Stimulated activated CD4-positive, alpha-beta T cell treated with anti-CD3 and anti-CD28 coated beads, Interleukin-15, amount 100 ng/mL, for 48 hours (primary cell): ENCODE data around the gene OSBPL5.

Experiments used
- DNase-seq, 2 donors: peaks; one replicate each; pipeline ENCODE4 v3.0.0-alpha.2; 2020; ENCODE audit warnings: low read depth in 2 of 2

OSBPL5 gene

GRCh38 chr11:3197878-3198528 lies 32.9 kb upstream of the OSBPL5 start:
- DNase-seq: no peak

DNA sequence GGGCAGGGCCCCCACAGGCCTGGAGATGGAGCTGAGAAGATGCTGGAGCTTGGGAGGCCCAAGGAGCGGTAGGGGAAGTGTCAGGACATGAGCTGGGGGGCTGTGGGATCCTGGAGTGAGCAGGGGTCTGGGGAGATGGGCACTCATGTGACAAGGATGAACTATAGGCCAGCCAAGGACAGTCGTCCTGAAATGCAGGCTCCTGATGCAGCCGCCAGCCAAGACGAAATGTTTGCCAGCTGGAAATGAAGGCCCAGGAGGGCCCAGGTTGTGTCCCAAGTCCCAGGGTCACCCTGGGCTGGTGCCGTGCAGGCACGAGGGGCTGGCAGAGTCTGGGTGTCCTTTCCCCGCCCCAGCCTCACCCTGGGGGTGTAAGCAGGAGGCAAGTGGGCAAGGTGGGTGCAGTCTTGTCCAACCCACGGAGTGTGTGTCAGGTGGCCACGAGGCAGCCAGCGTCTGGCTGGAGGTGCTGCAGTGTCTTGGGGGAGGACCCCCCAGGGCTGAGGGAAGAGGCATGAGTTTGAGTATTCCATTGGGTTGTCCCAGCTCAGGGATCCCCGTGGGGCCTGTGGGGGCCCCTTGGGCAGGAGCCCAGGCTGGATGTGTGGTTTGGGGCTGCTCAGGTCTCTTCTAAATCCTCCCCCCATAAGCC lies 32.1 kb upstream of the OSBPL5 start:
- DNase-seq: no peak

GRCh38 chr11:3196161-3197043 lies 31.3 kb upstream of the OSBPL5 start:
- DNase-seq: no peak

DNA sequence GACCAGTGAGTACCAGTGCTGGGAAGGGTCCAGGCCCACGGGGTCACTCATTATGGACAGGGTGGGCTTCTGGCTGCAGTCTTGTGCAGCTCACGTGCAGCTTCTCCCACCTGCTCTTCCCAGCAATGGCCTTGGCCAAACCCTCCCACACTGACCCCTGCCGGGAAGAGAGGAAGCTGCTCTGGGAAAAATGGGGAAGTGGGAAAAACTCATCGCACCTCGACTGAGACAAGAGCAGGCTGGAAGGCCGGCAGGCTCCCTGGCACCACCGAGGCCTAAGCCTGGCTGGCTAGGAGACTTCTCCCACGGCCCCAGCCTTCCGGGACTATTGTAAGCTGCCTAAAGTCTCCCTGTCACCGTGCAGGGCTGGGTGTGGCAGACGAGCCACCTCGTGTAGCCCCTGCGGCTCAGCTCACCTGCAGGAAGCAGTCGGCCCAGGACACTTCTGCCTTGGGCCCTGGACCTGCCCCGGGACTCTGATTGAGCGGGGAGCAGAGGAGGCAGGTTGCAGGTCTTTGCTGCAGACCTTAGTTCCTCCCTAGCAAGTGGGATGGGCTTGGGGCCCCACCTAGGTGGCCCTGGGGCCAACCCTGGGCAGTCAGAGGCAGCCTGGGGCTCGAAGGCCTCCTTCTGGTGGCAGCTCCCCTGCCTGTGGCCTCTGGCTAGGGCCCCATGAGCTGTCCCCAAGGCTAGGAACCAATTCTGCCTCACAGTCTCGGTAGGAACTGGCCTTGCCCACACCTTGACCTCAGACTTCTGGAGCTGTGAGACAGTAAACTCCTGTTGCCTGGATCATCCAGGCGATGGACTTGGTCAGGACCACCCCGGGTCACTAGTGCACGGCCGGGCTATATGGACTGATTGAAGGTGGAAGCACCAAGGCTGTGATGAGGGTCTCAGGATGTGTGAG lies 30.4 kb upstream of the OSBPL5 start:
- DNase-seq: no peak

- no peak for DNase-seq
Observed at GRCh38 chr11:3194016-3194816, 29.1 kb upstream of the OSBPL5 start.

GRCh38 chr11:3193373-3194015 lies 28.4 kb upstream of the OSBPL5 start:
- DNase-seq: no peak

DNA sequence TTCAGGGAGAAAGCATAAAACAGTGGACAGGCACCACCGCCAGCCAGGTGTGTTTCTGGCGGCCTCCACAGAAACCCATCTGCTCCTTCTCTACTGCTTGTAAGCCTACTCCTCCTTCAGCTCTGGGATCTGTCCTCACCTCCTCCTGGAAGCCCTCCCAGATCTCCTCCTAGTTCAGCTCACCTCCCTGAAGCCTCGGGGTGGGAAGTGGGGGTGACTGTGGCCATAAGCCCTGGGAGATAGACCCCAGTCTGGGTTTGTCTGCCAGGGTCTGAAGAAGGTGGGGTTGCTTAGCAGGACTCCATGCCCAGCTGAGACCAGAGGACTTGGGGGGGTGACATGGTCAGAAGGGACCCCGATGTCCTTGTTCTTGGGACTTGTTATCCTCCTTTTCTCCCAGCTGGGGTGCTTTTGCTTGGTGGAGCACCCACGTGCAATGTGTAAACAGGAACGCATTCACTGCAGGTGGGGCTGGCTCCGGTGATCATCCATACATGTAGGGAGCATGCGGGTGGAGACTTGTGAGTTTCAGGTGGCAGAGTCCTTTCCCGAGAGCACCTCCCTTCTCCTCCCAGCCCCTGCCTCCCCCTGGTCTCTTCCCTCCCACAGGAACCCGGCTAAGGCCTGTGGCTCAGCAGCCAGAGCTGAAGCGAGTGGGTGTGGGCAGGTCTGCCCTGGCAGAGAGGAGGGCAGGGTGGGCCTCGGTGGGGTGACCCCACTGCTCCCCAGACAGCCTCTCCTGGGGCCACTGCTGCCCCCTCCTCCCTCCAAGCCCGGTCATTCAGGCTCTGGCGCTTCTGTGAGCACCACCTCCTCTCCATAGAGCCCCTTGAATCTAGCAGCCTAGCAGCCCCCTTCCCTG lies 27.6 kb upstream of the OSBPL5 start:
- DNase-seq: no peak

- no peak for DNase-seq
Observed at GRCh38 chr11:3191586-3192324, 26.6 kb upstream of the OSBPL5 start.

GRCh38 chr11:3190600-3190999 lies 25.5 kb upstream of the OSBPL5 start:
- DNase-seq: no peak

- no peak for DNase-seq
Observed at GRCh38 chr11:3189886-3190583, 24.9 kb upstream of the OSBPL5 start.

- DNase-seq: no peak
Observed at GRCh38 chr11:3189196-3189843, 24.2 kb upstream of the OSBPL5 start.

- DNase-seq: no peak
Observed at GRCh38 chr11:3188496-3189195, 23.5 kb upstream of the OSBPL5 start.

DNA sequence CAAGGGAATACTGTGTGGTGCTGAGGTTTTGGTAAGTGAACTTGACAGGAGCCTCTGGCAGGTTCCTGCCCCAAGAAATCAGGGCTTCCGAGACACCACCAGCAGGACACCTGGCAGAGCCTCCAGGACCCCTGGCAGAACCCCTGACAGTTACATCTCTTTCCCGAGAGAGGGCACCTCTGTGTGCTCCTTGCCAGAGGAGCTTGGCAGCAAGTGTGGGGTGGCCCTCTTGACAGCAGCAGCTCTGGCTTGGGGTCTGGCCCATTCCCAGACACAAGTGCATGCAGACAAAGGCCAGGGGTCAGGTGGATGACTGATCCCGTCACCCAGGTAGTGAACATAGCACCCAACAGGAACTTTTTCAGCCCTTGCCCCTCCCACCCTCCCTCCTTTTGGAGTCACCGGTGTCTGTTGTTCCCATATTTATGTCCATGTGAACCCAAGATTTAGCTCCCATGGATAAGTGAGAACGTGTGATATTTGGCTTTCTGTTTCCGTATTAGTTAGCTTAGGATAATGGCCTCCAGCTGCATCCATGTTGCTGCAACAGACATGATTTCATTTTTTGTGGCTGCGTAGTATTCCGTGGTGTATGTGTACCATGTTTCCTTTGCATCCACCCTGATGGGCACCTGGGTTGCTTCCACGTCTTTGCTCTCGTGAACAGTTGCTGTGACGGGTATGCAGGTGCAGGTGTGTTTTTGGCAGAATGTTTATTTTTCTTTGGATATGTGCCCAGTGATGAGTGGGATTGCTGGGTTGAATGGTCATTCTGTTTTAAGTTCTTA lies 21.2 kb upstream of the OSBPL5 start:
- DNase-seq: no peak

GRCh38 chr11:3184732-3185347 lies 19.7 kb upstream of the OSBPL5 start:
- DNase-seq: no peak

- no peak for DNase-seq
Observed at GRCh38 chr11:3183523-3183922, 18.4 kb upstream of the OSBPL5 start.

GRCh38 chr11:3182462-3182852 lies 17.3 kb upstream of the OSBPL5 start:
- DNase-seq: no peak
